Measurements from ENCODE around the gene TEX264. TPM values are rescaled to one million over a fixed set of nuclear protein-coding genes. Genes with fewer than 3 reads are reported as not detected.

TEX264 gene
- total and polyA plus RNA-seq, 2 donors (not counting 1 experiment from before 2014, with no cell fraction given): 34.3 to 51.0 TPM

- Histone ChIP-seq H3K9ac (ENCODE audit: insufficient read depth, low read length) (no peak overlapping the region), H3K27ac (ENCODE audit: insufficient read depth, low read length) (no peak overlapping the region), H3K27me3 (ENCODE audit: control insufficient read depth, insufficient read depth, low read length) (no peaks in the 10 kb centered on the region), H3K9me3 (ENCODE audit: control insufficient read depth, insufficient read depth, low read depth, low read length) (no peaks in the 10 kb centered on the region), H2AFZ (ENCODE audit: low read length) (no peak overlapping the region), H3K4me2 (ENCODE audit: extremely low read depth, insufficient read depth, low read length) (no peak overlapping the region), H3K4me1 (ENCODE audit: control insufficient read depth, extremely low read depth, insufficient read depth, low read length) (no peaks in the 10 kb centered on the region), H3K79me2 (ENCODE audit: control insufficient read depth, insufficient read depth, low read length) (no peaks in the 10 kb centered on the region), H3K4me3 (replicated peaks in 1 of 4; ENCODE audit: control extremely low read depth in 1 of 4, insufficient read depth in 1 of 4, low read depth in 3 of 4, low read length in 4 of 4) (no peak overlapping the region), H3K36me3 (ENCODE audit: control insufficient read depth, insufficient read depth, low read length) (peaks cover 1% of the 10 kb centered on the region), H4K20me1 (ENCODE audit: control insufficient read depth, extremely low read depth, insufficient read depth, low read length) (no peaks in the 10 kb centered on the region)
- DNase-seq (ENCODE audit: low read depth in 2 of 2): no peak
- TF ChIP-seq EZH2 (IDR thresholded peaks at IDR 0.05; ENCODE audit: low read length, missing control alignments): no peak
- TF ChIP-seq, protein P1, sequence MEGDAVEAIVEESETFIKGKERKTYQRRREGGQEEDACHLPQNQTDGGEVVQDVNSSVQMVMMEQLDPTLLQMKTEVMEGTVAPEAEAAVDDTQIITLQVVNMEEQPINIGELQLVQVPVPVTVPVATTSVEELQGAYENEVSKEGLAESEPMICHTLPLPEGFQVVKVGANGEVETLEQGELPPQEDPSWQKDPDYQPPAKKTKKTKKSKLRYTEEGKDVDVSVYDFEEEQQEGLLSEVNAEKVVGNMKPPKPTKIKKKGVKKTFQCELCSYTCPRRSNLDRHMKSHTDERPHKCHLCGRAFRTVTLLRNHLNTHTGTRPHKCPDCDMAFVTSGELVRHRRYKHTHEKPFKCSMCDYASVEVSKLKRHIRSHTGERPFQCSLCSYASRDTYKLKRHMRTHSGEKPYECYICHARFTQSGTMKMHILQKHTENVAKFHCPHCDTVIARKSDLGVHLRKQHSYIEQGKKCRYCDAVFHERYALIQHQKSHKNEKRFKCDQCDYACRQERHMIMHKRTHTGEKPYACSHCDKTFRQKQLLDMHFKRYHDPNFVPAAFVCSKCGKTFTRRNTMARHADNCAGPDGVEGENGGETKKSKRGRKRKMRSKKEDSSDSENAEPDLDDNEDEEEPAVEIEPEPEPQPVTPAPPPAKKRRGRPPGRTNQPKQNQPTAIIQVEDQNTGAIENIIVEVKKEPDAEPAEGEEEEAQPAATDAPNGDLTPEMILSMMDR (conservative IDR thresholded peaks at IDR 0.05 in 1 of 2, IDR thresholded peaks at IDR 0.05 in 1 of 2; ENCODE audit: low read depth in 1 of 2, low read length in 2 of 2): no peak
Observed at GRCh38 chr3:51657234-51657633, 13.8 kb upstream of the TEX264 start.

- no peaks in the 10 kb centered on the region for H4K20me1 ChIP-seq (ENCODE audit: control insufficient read depth, extremely low read depth, insufficient read depth, low read length)
- H3K4me1 ChIP-seq (ENCODE audit: control insufficient read depth, extremely low read depth, insufficient read depth, low read length): no peaks in the 10 kb centered on the region
- no peaks in the 10 kb centered on the region for H3K27me3 ChIP-seq (ENCODE audit: control insufficient read depth, insufficient read depth, low read length)
- no peak overlapping the region for H3K4me3 ChIP-seq (replicated peaks in 1 of 4; ENCODE audit: control extremely low read depth in 1 of 4, insufficient read depth in 1 of 4, low read depth in 3 of 4, low read length in 4 of 4)
- H3K4me2 ChIP-seq (ENCODE audit: extremely low read depth, insufficient read depth, low read length): no peak overlapping the region
- no peak overlapping the region for H3K9ac ChIP-seq (ENCODE audit: insufficient read depth, low read length)
- peaks cover 10% of the 10 kb centered on the region for H3K36me3 ChIP-seq (ENCODE audit: control insufficient read depth, insufficient read depth, low read length)
- no peaks in the 10 kb centered on the region for H3K9me3 ChIP-seq (ENCODE audit: control insufficient read depth, insufficient read depth, low read depth, low read length)
- H2AFZ ChIP-seq (ENCODE audit: low read length): no peak overlapping the region
- TF ChIP-seq, protein P1 (conservative IDR thresholded peaks at IDR 0.05 in 1 of 2, IDR thresholded peaks at IDR 0.05 in 1 of 2; ENCODE audit: low read depth in 1 of 2, low read length in 2 of 2): no peak
- TF ChIP-seq EZH2 (IDR thresholded peaks at IDR 0.05; ENCODE audit: low read length, missing control alignments): no peak
- H3K79me2 ChIP-seq (ENCODE audit: control insufficient read depth, insufficient read depth, low read length): no peaks in the 10 kb centered on the region
- DNase-seq (ENCODE audit: low read depth in 2 of 2): no peak
- no peak overlapping the region for H3K27ac ChIP-seq (ENCODE audit: insufficient read depth, low read length)
Observed at GRCh38 chr3:51659942-51660341, 11.1 kb upstream of the TEX264 start.

- H2AFZ ChIP-seq (ENCODE audit: low read length): no peak overlapping the region
- no peaks in the 10 kb centered on the region for H3K27me3 ChIP-seq (ENCODE audit: control insufficient read depth, insufficient read depth, low read length)
- TF ChIP-seq, protein P1 (conservative IDR thresholded peaks at IDR 0.05 in 1 of 2, IDR thresholded peaks at IDR 0.05 in 1 of 2; ENCODE audit: low read depth in 1 of 2, low read length in 2 of 2): no peak
Observed at GRCh38 chr3:51662456-51662855, 8.6 kb upstream of the TEX264 start.

More at GRCh38 chr3:51662456-51662855, 8.6 kb upstream of the TEX264 start:
- Histone ChIP-seq H3K9ac (ENCODE audit: insufficient read depth, low read length) (no peak overlapping the region), H4K20me1 (ENCODE audit: control insufficient read depth, extremely low read depth, insufficient read depth, low read length) (no peaks in the 10 kb centered on the region), H3K27ac (ENCODE audit: insufficient read depth, low read length) (no peak overlapping the region), H3K4me1 (ENCODE audit: control insufficient read depth, extremely low read depth, insufficient read depth, low read length) (no peaks in the 10 kb centered on the region), H3K9me3 (ENCODE audit: control insufficient read depth, insufficient read depth, low read depth, low read length) (no peaks in the 10 kb centered on the region), H3K4me2 (ENCODE audit: extremely low read depth, insufficient read depth, low read length) (no peak overlapping the region), H3K4me3 (replicated peaks in 1 of 4; ENCODE audit: control extremely low read depth in 1 of 4, insufficient read depth in 1 of 4, low read depth in 3 of 4, low read length in 4 of 4) (no peak overlapping the region), H3K79me2 (ENCODE audit: control insufficient read depth, insufficient read depth, low read length) (no peaks in the 10 kb centered on the region), H3K36me3 (ENCODE audit: control insufficient read depth, insufficient read depth, low read length) (peaks cover 10% of the 10 kb centered on the region)
- DNase-seq (ENCODE audit: low read depth in 2 of 2): no peak

All from fibroblast of lung (primary cell).